Transverse colon (tissue), 4 donors: ENCODE results near the gene SLC39A11.

Experiments
- EP300 ChIP-seq: sonication (generic); formaldehyde crosslinking; IDR thresholded peaks from one replicate; pipeline ENCODE4 v1.6.1; 2017; ENCODE audit warnings: antibody characterized with exemption, low read depth
- POLR2A ChIP-seq: fragments of 450-650 bp; IDR thresholded peaks from one replicate; pipeline ENCODE4 v1.6.1; 2016; ENCODE audit warnings: antibody characterized with exemption, mild to moderate bottlenecking, moderate library complexity
- POLR2AphosphoS5 ChIP-seq, 3 donors: sonication (generic); formaldehyde crosslinking; IDR thresholded peaks; one replicate each; pipeline ENCODE4 v1.6.1; 2016; ENCODE audit warnings: antibody characterized with exemption in 3 of 3
- TF ChIP-seq, protein P1 (sequence below), 5 experiments: fragments of 200-600 bp in 3 of 5; fragments of 450-650 bp in 2 of 5; sonication (generic) in 3 of 5; IDR thresholded peaks; 1 replicate in 2 of 5; 2 replicates in 3 of 5; pipeline ENCODE4 v1.5.1; 2016 to 2017; ENCODE audit warnings: antibody characterized with exemption in 5 of 5, inconsistent platforms in 3 of 5, mild to moderate bottlenecking in 2 of 5, moderate library complexity in 1 of 5

DNA sequence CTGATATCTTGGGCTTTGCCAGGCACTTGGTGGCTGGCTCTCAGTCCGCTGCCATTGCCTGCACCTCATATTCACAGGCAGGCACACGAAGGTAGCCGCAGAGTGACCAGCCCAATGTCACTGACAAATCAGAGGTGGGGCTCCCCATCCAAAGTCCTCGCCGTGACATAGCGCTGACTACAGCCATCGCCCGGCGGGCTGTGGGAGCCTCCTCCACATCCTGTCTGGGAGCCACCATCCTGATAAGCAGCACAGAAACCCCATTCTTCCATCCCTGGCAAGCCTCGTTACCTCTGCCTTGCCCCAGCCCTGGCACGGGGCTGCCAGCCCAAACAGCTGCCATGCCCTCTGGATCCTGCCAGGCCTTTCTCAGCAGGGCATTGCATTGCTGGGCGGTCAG, 437.8 kb downstream of the SLC39A11 start:
- no peak for TF ChIP-seq POLR2AphosphoS5 (IDR thresholded peaks at IDR 0.05)
- TF ChIP-seq EP300 = no peak
- TF ChIP-seq, protein P1, sequence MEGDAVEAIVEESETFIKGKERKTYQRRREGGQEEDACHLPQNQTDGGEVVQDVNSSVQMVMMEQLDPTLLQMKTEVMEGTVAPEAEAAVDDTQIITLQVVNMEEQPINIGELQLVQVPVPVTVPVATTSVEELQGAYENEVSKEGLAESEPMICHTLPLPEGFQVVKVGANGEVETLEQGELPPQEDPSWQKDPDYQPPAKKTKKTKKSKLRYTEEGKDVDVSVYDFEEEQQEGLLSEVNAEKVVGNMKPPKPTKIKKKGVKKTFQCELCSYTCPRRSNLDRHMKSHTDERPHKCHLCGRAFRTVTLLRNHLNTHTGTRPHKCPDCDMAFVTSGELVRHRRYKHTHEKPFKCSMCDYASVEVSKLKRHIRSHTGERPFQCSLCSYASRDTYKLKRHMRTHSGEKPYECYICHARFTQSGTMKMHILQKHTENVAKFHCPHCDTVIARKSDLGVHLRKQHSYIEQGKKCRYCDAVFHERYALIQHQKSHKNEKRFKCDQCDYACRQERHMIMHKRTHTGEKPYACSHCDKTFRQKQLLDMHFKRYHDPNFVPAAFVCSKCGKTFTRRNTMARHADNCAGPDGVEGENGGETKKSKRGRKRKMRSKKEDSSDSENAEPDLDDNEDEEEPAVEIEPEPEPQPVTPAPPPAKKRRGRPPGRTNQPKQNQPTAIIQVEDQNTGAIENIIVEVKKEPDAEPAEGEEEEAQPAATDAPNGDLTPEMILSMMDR (IDR thresholded peaks at IDR 0.05) = no peak
- TF ChIP-seq POLR2A = no peak
